ENCODE data around the gene TRPM8.

GRCh38 chr2:233989221-233989858 lies 72.2 kb downstream of the TRPM8 start:
- TF ChIP-seq SUZ12 (IDR thresholded peaks at IDR 0.05; ENCODE audit: low read depth, low read length) (no peak), MEIS2 (CRISPR knock-in tag; IDR thresholded peaks at IDR 0.05) (no peak), RARG (CRISPR knock-in tag; IDR thresholded peaks at IDR 0.05; ENCODE audit: low read depth) (no peak), SRF (IDR thresholded peaks at IDR 0.05; ENCODE audit: low read depth, low read length) (no peak), CTCF (CRISPR knock-in tag; IDR thresholded peaks at IDR 0.05) (no peak), ELF4 (CRISPR knock-in tag; IDR thresholded peaks at IDR 0.05; ENCODE audit: borderline replicate concordance) (no peak), ZFP1 (CRISPR knock-in tag; IDR thresholded peaks at IDR 0.05) (no peak)
